NCI-H226 (cell line): ENCODE results near the gene TUBA8.
"Not testable (repeated sequence)": the region's sequence is repeated elsewhere in the genome, so short reads cannot be mapped to it uniquely, and the experiment has no call there.

Experiments used
- DNase-seq: peaks from one replicate; pipeline ENCODE4 v3.0.0-alpha.2; 2015

The TUBA8 gene

GRCh38 chr22:18110194-18110953 lies at the start of gene TUBA8:
Gene TUBA8, plus strand, starts transcription at chr22:18110809. Its CDS starts 57 bp downstream, at chr22:18110866.
- no peak for DNase-seq

DNA sequence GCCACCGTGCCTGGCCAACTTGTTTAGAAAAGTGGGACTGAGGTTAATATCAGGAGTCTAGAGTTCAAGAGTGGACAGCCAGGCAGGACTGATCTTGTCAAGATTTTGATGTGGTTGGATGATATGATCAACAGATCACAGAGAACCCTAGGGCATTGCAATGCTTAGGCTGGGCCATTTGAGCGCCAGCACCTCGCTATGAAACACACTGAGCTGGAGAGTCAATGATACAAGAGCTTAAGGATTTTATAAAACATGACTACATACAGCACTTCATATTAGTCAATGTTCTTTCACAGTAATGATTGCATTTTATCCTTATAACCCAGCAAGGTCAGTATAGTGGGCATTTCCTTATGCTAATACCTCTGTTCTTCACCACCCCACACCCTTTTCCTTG lies 48.2 kb upstream of the TUBA8 start:
- no peak for DNase-seq

DNA sequence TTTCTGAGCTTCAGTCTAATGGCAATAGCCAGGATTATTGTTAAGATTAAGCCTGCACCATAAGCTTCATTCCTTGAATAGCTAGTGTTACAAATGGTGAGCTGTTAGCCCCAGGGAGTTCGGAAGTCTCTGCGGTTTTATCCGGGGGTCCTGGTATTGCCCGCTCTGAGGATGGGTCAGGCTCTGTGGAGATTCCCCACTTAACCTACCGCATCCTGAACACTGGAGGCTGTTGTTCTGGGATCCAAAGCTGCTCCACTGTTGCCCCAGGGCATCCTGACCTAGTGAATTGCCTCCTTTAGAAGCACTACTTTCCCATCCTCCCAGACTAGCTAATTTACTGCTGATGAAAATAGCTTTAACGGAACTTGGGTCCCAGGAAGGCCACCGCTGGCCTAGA lies 47.3 kb upstream of the TUBA8 start:
- no peak for DNase-seq

DNA sequence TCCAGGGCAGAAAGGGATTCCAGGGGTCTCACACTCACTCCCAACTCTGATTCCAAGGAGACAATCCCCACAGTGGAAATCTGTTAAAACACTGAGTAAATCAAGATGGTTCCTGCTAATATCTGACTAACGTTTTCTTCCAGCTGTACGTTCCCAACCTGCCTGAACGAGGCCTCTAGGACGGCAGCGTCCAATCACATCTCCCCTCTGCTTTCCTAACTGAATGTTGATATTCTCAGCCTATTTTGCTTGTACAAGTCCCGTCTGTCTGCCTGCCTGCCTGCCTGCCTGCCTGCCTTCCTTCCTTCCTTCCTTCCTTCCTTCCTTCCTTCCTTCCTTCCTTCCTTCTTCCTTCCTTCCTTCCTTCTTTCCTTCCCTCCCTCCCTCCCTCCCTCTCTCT lies 46.9 kb upstream of the TUBA8 start:
- DNase-seq, result not testable (repeated sequence)

DNA sequence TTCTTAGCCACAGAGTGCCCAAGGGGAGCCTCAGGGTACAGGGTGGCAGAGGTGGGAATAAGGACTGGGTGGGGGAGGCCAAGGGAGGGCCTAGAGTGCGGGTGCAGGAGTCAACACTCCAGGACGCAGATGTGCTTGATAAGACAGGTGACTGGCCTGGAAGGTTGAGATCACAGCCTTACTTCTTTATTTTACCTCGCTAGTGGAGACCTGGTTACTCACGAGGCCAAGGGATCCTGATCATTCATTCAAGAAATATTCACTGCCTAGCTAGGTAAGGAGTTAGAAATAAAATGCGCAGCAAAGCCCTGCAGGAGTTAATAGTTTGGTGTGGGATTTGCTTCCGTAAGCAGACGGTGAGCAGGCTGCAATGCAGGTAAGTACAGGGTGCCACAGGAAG lies 46.0 kb upstream of the TUBA8 start:
- DNase-seq, result no peak

GRCh38 chr22:18065256-18065655 lies 45.4 kb upstream of the TUBA8 start:
- DNase-seq, result no peak

GRCh38 chr22:18066181-18066859 lies 44.3 kb upstream of the TUBA8 start:
- DNase-seq, result no peak

DNA sequence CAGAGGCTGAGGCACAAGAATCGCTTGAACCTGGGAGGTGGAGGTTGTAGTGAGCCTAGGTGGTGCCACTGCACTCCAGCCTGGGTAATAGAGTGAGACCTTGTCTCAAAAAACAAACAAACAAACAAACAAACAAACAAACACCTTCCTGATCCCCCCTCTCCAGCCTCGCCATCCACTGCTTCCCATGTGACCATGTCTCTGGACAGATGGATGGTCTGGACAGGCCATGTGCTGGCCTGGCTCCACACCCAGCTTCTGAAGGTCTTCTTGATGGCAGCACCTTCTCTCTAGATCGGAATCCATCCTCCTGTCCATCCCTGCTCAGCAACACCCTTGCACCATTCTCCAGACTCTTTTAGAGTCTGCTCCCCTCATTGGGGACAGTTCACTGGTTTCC lies 43.5 kb upstream of the TUBA8 start:
- DNase-seq, result no peak

DNA sequence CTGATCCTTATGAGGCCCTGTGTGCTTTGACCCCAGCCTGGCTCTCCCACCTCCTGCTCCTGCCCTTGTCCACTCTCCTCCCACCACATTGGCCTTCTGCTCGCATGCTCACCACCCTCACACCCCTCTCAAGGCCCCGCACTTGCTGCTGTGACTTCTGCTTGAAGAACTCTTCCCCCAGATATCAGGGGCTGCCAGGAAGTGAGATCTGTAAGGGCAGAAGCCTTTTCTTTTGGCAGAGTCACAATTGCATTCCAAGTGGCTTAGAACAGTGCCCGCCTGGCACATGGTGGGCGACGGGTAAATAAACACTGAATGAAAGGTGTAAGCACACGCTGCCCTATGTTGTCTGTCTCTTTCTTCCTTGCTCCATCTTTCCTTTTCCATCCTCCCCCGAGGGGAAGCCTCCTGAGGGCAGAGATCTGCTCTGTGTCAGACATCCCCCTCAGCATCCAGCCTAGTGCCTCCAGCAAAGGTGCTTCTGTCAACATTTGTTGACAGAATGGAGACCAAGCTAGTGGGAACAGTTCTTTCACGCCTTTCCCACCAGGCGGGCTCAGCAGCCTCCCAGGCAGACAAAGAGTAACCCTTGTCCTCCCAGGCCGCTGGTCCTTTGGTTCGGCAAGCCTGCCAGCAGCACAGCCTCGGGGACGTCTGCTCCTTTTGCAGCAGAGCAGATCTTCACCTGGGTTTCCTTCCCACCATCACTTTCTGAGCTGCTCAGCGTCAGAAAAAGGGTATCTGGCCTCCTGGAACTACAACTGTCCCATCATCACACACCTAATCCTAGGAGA lies 42.9 kb upstream of the TUBA8 start:
- DNase-seq, result no peak

DNA sequence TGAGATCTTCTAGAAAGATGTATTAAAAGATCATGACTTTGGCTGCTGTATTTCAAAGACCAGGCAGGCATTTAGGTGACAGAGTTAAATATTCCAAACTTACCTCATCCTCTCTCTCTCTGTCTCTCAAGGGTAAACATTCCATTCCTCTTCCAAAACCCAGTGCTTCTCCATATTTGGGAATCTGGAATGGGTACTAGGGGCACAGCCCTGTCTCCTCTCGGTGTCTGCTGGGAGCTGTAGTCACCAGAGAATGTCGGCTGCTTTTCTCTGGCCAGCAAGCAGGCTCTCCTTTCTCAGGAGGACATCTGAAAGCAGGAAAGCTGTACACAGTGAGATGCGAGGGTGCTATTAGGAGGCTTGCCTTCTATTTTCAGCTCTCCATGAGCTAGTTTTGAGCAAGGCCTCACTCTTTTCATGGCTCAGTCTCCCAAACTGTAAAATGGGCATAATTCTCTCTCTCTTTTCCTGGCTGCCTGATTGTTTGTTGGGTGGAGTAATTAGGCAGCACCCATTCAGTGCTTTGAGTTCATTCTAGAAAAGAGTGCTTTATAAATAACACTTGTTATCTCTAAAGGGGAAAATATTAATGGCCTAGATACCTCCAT lies 42.1 kb upstream of the TUBA8 start:
- DNase-seq, result no peak

- no peak for DNase-seq
Measured at GRCh38 chr22:18069041-18069440, 41.6 kb upstream of the TUBA8 start.

GRCh38 chr22:18070041-18070440 lies 40.6 kb upstream of the TUBA8 start:
- DNase-seq, result no peak

DNA sequence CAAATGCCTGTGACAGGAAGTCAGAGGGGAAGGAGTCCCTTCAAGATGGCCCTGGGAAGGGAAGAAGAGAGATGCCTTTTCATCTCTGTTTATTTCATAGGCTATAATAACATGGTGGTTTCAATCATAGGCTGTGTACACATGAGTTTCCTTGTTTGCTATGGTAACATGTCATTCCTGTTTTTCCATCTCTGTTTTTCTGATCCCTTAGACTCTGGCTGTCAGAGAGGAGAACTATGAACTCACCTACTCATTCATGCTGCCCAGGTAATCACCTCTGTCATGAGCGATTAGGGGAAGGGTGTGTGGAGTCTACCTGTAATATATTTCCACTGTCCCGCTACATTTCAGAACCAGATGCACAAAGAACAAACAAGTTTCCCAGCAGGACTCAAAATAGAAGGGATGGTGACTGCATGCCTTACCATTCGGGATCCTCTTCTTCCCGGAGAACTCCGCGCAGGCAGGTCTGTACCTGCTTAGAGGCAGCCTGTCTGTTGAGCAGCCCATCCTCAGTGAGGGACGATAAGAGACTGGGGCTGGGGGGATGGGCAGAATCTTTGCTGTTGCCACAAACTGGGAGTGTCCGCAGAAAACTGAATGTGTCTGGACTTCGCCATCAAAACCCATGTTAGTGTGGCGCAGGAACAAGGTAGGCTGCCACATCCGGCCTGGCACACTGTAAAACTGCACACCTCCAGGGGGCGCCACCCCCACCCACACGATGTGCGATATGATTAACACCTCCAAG lies 39.9 kb upstream of the TUBA8 start:
- no peak for DNase-seq

GRCh38 chr22:18071307-18071967 lies 39.2 kb upstream of the TUBA8 start:
- not testable (repeated sequence) for DNase-seq

GRCh38 chr22:18071968-18072310 lies 38.7 kb upstream of the TUBA8 start:
- DNase-seq, result no peak

- no peak for DNase-seq
Measured at GRCh38 chr22:18073467-18073866, 37.1 kb upstream of the TUBA8 start.

DNA sequence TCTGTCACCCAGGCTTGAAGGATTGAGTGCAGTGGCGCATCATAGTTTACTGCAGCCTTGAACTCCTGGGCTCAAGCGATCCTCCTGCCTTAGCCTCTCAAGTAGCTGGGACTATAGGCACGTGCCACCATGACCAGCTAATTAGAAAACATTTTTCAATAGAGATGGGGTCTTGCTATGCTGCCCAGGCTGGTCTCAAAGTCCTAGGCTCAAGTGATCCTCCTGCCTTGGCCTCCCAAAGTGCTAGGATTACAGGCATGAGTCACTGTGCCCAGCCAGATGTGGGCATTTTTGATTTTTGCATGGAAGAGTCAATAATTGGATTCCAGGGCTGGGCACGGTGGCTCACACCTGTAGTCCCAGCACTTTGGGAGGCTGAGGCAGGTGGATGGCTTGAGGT lies 36.7 kb upstream of the TUBA8 start:
- not testable (repeated sequence) for DNase-seq

DNA sequence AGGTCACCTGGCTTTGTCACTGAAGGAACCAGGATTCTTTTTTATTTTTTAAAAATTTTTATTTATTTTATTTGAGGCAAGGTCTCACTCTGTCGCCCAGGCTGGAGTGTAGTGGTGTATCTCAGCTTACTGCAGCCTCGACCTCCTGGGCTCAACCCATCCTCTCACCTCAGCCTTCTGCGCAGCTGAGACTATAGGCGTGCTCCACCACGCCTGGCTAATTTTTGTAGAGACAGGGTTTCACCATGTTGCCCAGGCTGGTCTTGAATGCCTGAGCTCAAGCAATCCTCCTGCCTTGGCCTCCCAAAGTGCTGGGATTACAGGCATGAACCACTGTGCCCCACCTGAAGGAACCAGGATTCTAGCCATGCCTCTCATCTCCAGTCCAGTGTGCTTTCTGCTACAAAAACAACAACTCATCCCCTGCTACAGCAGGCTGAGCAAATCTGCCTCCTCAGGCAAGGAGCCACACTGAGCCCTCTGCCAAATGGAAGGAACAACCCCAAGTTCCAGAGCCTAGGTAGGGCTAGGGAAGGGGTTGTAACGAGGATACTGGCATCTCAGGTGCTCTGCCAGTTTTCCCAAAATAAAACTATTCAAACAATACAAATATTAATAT lies 35.4 kb upstream of the TUBA8 start:
- DNase-seq, result no peak

- DNase-seq, result peak; percentile 45
Measured at GRCh38 chr22:18075720-18076497, 34.7 kb upstream of the TUBA8 start.

- no peak for DNase-seq
Measured at GRCh38 chr22:18077087-18077638, 33.4 kb upstream of the TUBA8 start.
